Stimulated activated CD8-positive, alpha-beta memory T cell treated with anti-CD3 and anti-CD28 coated beads, Interleukin-2, amount 100 ng/mL, for 1 hour (primary cell): Measurements from ENCODE around the gene LACTBL1.
"Not testable (repeated sequence)": the region's sequence is repeated elsewhere in the genome, so short reads cannot be mapped to it uniquely, and the experiment has no call there.

ENCODE experiments used
- DNase-seq, 2 donors: peaks; one replicate each; pipeline ENCODE4 v3.0.0-alpha.2; 2020; ENCODE audit warnings: low read depth in 2 of 2

LACTBL1 gene

DNA sequence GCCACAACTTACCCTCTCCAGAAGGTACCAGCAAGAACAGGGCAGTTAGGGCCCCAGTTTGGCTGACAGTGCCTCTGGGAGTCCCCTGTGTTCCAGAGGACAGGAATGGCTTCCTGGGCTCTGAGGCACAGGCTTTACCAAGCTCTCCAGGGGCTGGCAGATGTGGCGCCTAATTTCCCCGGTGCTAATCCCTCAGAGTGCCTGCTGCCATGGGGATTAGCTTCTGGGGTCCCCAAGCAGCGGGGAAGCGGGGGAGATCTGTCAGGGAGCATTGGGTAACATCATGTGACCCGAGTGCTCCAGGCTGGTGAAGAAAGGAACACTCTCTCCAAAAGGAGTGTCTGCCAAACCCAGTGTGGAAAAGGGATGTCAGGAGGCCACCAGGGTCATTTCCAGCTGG lies at the start of gene LACTBL1:
TSS of gene LACTBL1 (minus strand) at position 107 of the 400 bp plus-strand sequence. CDS start 550 bp downstream, outside the sequence.
- no peak for DNase-seq

DNA sequence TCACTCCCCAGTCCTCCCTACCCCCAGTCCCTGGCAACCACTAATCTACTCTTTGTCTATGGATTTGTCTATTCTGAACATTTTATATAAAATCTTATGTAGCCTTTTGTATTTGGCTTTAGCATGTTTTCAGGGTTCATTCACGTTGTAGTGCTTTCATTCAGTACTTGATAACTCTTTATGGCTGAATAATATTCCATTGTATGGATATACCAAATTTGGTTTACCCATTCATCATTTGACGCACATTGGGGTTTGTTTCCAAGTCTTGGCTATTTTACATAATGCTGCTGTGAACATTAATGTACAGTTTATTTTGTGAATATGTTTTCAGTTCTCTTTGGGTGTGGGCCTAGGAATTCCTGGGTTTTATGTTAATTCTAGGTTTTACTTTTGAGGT lies 49.2 kb upstream of the LACTBL1 start:
- no peak for DNase-seq

DNA sequence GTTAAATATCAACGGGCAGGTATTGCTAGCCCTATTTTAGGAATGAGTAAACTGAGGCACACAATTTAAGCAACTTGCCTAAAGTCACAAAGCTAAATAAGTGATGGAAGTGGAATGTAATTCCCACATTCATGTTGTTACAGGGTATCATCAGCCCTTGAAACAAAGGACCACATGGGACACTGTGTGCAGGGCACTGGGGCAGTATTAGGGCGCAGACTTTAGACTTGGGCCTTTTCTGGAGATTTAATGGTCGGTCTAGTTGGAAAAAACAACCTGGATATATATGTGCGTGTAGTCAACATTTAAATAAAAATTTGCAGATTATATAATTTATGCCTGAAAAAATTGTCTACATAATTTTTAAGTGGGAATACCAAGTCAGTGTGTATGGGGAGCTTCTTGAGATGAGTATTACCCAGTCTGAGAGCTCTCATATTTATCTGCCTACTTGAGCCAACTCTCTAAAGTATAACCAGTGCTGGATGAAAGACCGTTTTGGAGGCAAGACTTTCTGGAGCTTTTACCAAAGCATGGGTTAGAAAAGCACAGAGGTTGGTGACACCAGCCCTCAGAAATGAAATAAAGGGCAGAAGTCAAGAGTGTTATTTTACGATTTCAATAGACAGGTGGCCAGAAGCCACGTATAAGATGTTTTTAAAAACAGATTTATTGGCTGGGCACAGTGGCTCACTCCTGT lies 48.2 kb upstream of the LACTBL1 start:
- no peak for DNase-seq

GRCh38 chr1:23019863-23020625 lies 47.4 kb upstream of the LACTBL1 start:
- no peak for DNase-seq

- peak; percentile 89 to 91 for DNase-seq
Observed at GRCh38 chr1:23019094-23019862, 46.6 kb upstream of the LACTBL1 start, which contains the start of gene KDM1A. KDM1A (plus strand) TSS chr1:23019468; CDS start chr1:23019597, 129 bp downstream.

- DNase-seq = no peak
Observed at GRCh38 chr1:23018661-23019093, 46.0 kb upstream of the LACTBL1 start.

DNA sequence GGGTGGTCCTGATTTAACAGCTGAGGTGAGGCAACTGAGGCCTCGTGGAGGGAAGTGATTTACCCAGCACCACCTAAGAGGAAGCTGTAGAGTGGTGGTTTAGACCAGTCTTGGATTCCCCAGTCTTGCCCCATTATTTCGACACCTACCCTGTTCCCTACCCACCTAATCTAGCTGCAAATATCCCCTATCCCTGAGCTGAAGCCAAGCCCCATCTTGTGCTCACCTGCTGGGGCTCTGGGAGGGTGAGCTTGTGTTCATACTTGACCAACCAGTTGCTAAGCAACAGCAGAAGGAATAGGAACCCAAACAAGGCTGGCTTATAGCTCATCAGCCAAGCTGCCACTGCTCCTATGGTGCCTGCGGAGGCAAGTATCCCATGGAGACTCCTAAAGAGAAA lies 41.0 kb upstream of the LACTBL1 start:
- DNase-seq = no peak

- DNase-seq = not testable (repeated sequence)
Observed at GRCh38 chr1:23010025-23010424, 37.4 kb upstream of the LACTBL1 start.

DNA sequence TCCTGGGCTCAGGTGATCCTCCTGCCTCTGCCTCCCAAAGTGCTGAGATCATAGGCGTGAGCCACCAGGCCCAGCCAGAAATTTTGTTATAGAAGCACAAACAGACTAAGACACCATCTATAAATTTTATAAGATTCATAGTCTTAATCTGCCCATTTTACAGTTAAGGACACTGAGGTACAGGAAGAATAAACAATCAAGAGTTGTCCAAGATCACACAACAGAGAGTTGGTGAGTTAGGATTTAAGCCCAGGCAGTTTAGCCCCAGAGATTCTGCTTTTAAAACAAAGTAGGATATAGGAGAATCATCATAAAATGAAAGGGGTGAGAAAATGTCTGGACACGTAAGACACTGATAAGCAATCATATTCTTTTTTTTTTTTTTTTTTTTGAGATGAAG lies 36.2 kb upstream of the LACTBL1 start:
- DNase-seq = no peak

DNA sequence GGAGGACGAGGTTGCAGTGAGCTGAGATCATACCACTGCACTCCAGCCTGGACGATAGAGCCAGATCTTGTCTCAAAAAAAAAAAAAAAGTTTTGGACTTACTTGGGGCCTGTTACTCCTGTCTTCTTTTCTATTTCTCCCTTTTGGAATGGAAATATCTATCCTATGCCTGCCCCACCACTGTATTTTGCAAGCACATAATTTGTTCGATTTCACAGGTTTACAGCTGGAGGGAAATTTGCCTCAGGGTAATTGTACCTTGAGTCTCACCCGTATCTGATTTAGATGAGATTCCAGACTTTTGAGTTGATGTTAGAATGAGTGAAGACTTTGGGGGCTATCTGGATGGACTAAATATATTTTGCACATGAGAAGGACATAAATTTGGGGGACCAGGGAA lies 34.4 kb upstream of the LACTBL1 start:
- DNase-seq = no peak

DNA sequence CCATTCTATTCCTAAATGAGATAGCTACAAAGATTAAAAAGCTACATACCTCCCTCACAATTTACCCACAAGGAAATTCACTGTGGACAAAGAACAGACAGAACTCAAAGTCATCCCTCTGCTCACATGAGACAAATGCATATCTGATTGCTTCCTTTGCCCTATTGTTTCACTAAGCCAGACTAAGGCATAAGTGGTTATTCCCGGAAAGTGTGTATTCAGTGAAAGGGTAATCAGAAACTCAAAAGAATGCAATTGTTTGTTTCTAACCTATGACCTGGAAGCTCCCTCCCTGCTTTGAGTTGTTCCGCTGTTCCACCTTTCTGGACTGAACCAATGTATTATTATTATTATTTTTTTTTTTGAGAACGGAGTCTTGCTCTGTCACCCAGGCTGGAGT lies 32.1 kb upstream of the LACTBL1 start:
- DNase-seq = not testable (repeated sequence)

DNA sequence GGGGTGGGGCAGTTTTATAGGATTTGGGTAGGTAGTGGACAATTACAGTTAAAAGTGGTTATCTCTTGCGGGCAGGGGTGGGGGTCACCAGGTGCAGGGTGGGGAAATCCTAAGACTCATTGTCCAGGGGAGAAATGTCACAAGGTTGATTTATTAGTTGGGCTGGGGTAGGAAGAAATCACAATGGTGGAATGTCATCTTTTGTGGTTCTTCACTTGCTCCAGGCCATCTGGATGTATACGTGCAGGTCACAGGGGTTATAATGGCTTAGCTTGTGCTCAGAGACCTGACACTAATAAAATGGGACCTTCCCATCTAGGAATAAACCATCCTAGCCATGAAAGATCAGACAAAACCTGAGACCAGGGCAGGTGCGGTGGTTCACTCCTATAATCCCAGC lies 31.4 kb upstream of the LACTBL1 start:
- no peak for DNase-seq

- not testable (repeated sequence) for DNase-seq
Observed at GRCh38 chr1:23002218-23002617, 29.6 kb upstream of the LACTBL1 start.

DNA sequence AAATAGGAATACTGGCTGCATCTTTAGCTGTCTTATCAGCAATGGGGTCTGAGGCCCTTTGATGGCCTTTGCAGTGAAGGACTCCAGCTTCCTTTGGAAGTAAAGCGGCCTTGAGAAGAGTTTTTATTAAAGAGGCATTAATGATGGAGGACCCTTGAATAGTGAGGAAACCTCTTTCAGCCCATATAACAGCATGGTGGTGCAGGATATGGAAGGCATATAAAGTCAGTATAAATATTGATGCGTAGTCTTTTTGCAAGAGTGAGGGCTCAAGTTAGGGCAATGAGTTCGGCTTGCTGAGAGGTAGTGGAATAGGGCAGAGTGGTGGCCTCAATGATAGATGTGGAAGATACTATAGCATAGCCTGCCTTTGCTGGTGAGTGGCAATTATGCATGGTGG lies 27.5 kb upstream of the LACTBL1 start:
- DNase-seq = not testable (repeated sequence)

DNA sequence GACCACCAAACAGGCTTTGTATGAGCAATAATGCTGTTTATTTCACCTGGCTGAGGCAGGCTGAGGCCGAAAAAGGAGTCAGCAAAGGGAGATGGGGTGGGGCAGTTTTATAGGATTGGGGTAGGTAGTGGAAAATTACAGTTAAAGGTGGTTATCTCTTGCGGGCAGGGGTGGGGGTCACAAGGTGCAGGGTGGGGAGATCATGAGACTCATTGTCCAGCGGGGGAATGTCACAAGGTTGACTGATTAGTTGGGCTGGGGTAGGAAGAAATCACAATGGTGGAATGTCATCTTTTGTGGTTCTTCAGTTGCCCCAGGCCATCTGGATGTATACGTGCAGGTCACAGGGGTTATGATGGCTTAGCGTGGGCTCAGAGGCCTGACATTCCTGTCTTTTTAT lies 24.9 kb upstream of the LACTBL1 start:
- not testable (repeated sequence) for DNase-seq

- no peak for DNase-seq
Observed at GRCh38 chr1:22995774-22996173, 23.1 kb upstream of the LACTBL1 start.

- DNase-seq = not testable (repeated sequence)
Observed at GRCh38 chr1:22993220-22993795, 20.6 kb upstream of the LACTBL1 start.

DNA sequence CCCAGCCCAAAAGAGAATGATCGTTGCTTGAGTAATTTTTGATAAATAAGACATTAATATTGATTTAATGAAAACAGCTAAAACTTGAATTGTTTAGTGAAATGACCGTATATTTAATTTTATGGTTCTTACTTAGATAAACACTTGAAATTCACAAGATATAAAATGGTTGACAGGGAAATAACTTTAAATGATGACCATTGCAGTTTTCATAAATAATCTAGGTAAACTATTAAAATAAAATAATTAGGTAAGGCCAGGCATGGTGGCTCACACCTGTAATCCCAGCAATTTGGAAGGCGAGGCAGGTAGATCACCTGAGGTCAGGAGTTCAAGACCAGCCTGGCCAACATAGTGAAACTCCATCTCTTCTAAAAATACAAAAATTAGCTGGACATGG lies 19.7 kb upstream of the LACTBL1 start:
- DNase-seq = not testable (repeated sequence)

DNA sequence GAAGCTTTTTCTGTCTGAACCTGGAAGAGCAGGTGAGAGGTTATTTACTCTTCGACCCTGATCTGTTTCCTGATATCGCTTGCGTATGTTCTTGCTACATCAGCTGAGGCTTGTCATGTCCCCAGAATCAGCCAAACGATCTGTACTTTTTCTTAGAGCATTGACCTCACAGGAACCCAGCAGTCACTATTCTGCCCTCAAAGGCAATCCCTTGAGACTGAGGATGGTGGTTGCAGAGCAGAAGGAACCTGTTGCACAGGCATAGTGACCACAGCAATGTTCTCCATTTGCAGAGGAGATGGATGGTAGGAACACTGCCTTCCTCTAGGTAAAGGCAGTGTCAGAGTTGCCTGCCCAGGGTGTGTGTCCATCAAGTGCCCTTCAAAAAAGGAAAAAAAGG lies 11.3 kb upstream of the LACTBL1 start:
- DNase-seq = no peak

DNA sequence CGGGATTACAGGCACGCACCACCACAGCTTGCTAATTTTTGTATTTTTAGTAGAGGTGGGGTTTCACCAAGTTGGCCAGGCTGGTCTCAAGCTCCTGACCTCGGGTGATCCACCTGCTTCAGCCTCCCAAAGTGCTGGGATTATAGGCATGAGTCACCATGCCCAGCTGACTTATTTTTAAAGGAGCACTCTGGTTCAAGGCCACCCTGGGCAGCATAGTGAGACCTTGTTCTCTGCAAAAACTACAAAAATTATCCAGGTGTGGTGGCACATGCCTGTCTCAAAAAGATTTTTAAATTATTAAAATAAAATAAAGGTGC lies 7.8 kb upstream of the LACTBL1 start:
- DNase-seq = not testable (repeated sequence)

DNA sequence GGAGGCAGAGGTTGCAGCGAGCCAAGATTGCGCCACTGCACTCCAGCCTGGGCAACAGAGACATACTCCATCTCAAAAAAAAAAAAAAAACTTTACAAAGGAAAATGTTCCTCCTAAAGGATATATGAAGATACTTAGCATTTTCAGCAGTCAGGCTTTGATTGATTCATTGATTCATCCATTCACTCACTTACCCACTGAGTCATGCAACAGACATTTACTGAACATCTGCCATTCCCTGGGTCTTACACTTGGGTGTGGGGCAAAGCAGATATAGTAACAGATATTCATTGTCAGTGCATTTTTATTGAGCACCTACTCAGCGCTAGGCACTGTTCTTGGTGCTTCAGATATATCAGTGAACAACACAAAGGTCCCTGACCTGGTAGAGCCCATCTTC lies 5.6 kb upstream of the LACTBL1 start:
- no peak for DNase-seq
